Endothelial cell (in vitro differentiated cells): ENCODE results near the gene RAB4A. TPM values are rescaled to one million over a fixed set of nuclear protein-coding genes. Genes with fewer than 3 reads are reported as not detected.

ENCODE experiments used
- DNase-seq: peaks from one replicate; pipeline ENCODE4 v3.0.0; 2021; ENCODE audit warnings: low spot score
- H3K27ac Mint-ChIP-seq: one replicate; pipeline ENCODE4 v1.8.0; 2021; ENCODE audit warnings: mixed read lengths, inconsistent platforms; ENCODE audit not compliant: unreplicated experiment
- H3K27me3 Mint-ChIP-seq: one replicate; pipeline ENCODE4 v1.8.0; 2021; ENCODE audit warnings: mild to moderate bottlenecking, moderate library complexity, mixed read lengths, inconsistent platforms; ENCODE audit not compliant: unreplicated experiment
- H3K36me3 Mint-ChIP-seq: one replicate; pipeline ENCODE4 v1.8.0; 2021; ENCODE audit warnings: mild to moderate bottlenecking, low read depth, mixed read lengths, inconsistent platforms; ENCODE audit not compliant: unreplicated experiment
- H3K4me1 Mint-ChIP-seq: one replicate; pipeline ENCODE4 v1.8.0; 2021; ENCODE audit warnings: mild to moderate bottlenecking, mixed read lengths, inconsistent platforms; ENCODE audit not compliant: unreplicated experiment
- H3K4me3 Mint-ChIP-seq: one replicate; pipeline ENCODE4 v1.8.0; 2021; ENCODE audit warnings: mild to moderate bottlenecking, mixed read lengths, inconsistent platforms; ENCODE audit not compliant: unreplicated experiment
- H3K9me3 Mint-ChIP-seq: one replicate; pipeline ENCODE4 v1.8.0; 2021; ENCODE audit warnings: mixed read lengths, inconsistent platforms; ENCODE audit not compliant: unreplicated experiment
- total RNA-seq: library from RNA; stranded (reverse); fragmentation: NEBNext Ultra II Directional; extraction: Animal tissue kit (Norgen Biotek cat#: 25700); gene quantifications from one replicate; pipeline ENCODE4 v1.2.1, GENCODE V29; 2021; ENCODE audit not compliant: unreplicated experiment
- TF ChIP-seq, protein P1 (sequence below): fragments of 200-600 bp; sonication (generic); IDR thresholded peaks from one replicate; pipeline ENCODE4 v1.5.0; 2021; ENCODE audit warnings: antibody characterized with exemption; ENCODE audit not compliant: unreplicated experiment

Gene RAB4A
- total RNA-seq, 1 donor from 2014 or later: 80.4 TPM

DNA sequence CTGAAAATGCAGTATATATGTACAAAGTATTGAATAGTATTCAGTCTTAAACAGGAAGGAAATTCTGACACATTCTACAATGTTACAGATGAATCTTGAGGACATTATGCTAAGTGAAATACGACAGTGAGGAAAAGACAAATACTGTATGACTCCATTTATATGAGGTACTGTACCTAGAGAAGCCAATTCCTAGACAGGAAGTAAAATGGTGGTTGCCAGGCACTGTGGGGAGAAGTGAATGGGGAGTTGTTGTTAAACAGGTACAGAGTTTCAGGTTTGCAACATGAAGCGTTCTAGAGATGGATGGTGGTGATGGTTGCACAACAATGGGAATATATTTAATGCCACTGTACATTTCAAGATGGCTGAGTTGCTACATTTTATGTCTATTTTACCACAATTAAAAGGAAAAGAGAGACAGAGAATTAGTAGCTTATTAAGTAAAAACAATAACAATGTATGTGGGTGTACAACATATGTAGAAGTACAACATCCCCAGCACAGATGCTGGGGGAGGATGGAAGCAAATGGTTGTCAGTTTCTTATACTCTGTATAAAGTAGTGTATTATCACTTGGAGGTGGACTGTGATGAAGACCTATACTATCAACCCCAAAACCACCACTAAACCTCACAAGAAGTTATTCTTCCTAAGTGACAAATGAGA is 3.9 kb upstream of the RAB4A start:
- H3K27ac Mint-ChIP-seq: no peak overlapping the region
- DNase-seq: no peak
- H3K36me3 Mint-ChIP-seq: peaks cover 6% of the 10 kb centered on the region
- no peaks in the 10 kb centered on the region for H3K9me3 Mint-ChIP-seq
- H3K4me3 Mint-ChIP-seq: no peak overlapping the region
- TF ChIP-seq, protein P1, sequence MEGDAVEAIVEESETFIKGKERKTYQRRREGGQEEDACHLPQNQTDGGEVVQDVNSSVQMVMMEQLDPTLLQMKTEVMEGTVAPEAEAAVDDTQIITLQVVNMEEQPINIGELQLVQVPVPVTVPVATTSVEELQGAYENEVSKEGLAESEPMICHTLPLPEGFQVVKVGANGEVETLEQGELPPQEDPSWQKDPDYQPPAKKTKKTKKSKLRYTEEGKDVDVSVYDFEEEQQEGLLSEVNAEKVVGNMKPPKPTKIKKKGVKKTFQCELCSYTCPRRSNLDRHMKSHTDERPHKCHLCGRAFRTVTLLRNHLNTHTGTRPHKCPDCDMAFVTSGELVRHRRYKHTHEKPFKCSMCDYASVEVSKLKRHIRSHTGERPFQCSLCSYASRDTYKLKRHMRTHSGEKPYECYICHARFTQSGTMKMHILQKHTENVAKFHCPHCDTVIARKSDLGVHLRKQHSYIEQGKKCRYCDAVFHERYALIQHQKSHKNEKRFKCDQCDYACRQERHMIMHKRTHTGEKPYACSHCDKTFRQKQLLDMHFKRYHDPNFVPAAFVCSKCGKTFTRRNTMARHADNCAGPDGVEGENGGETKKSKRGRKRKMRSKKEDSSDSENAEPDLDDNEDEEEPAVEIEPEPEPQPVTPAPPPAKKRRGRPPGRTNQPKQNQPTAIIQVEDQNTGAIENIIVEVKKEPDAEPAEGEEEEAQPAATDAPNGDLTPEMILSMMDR: no peak
- H3K4me1 Mint-ChIP-seq: peaks cover 3% of the 10 kb centered on the region
- H3K27me3 Mint-ChIP-seq: peaks cover 6% of the 10 kb centered on the region

DNA sequence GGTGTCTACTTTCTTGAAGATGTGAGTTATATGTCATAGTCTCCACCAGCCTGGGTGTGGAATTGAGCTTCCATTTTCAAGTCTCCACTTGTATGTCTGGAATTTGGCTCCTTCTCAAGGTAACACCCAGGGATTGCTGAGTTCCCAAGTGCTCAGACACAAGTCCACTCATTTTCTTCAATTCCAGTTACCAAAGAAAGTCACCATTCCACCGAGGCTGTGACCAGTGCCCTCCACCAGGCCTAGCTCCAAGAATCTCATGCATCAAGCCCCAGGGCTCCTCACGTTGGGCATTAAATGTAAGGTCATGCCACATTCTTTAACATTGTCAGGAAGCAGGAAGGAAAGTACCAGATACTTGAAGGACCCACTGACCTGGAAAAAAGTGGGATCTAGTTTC is 2.4 kb upstream of the RAB4A start:
- TF ChIP-seq, protein P1: no peak
- no peak overlapping the region for H3K4me3 Mint-ChIP-seq
- H3K9me3 Mint-ChIP-seq: no peaks in the 10 kb centered on the region
- H3K4me1 Mint-ChIP-seq: peaks cover 15% of the 10 kb centered on the region
- DNase-seq: no peak
- H3K27ac Mint-ChIP-seq: no peak overlapping the region
- H3K27me3 Mint-ChIP-seq: peaks cover 8% of the 10 kb centered on the region
- peaks cover 10% of the 10 kb centered on the region for H3K36me3 Mint-ChIP-seq

DNA sequence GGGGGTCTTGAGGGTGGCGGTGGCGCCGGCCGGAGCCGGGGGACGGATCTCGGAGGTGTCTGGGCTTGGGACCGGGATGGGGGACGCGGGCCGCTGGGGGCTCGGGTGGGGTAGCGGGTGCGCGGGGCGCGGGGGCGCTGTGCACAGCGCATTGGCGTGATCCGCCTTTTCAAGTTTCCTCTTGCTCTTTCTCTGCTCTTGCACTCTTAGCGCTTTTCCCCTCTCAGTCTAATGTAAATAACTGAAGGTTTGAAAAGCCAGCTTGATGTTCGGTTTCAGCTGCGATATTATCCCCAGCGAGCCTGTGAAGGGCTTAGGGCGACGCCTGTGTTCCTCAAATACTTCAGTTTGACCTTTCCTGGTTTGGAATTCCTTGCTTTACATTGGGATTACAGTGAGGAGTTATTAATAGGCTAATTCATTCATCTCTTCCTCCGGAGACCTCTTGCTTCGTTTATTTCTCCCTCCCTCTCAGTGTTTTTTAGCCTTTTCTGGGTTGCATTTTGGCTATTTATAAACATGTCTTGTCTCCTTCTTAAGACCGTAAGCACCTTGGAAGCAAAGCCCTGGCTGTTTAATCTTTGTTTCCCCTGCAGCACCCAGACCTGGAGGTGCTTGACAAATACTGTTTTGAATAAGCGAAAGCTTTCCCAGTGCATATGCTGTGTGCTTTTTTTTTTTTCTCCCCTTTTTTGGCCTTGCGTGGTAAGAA is 693 bp downstream of the RAB4A start:
- DNase-seq: no peak
- peaks cover 5% of the 10 kb centered on the region for H3K27me3 Mint-ChIP-seq
- peaks cover 10% of the 10 kb centered on the region for H3K36me3 Mint-ChIP-seq
- H3K27ac Mint-ChIP-seq: no peak overlapping the region
- peak overlapping the region; percentile 97 for H3K4me3 Mint-ChIP-seq
- TF ChIP-seq, protein P1: no peak
- H3K9me3 Mint-ChIP-seq: no peaks in the 10 kb centered on the region
- peaks cover 23% of the 10 kb centered on the region for H3K4me1 Mint-ChIP-seq

DNA sequence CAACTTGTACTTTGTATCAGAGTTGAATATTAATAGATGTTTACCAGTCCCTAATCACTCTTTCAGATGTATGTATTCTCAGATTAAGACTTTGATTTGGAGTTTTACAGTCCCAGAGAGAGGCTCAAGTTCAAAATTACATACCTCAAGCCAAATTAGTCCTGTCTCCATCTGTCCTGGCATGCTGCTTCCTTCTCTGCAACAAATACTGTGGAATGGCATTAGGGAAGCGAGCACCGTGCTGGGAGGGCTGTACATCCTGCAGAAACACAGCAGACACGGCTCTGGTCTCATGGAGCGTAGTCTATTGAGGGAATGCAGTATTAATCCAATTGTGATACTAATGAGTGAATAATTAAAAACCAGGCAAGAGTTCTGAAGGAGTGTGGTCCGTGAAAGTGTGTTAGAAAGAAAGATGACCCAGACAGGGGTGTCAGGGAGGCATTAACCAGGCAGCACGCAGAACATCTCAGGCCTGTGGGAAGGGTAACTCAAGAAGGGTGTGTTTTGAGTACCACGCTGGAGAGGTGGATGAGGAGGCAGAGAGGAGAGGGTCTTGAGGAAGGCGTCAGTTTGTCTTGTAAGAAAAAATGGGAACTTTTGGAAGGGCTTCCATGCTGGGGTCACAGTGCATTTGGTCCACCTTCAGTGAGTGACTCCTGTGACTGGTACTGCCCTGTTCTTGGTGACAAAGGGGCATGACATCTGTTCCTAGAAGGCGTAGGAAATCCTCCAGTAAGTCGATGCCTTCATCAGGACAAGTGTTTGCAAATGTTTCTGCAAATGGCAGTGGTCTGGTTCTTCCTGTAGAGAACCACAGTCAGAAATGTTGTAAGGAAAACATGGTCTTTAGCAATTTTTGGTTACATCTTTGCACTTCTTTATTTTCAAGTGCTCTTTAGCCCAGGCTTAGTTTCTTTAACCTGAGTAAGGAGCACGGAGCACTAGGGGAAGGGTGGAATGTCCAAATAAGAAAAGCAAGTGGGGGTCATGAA is 1.6 kb downstream of the RAB4A start:
- H3K27ac Mint-ChIP-seq: no peak overlapping the region
- peaks cover 5% of the 10 kb centered on the region for H3K27me3 Mint-ChIP-seq
- H3K4me3 Mint-ChIP-seq: peak overlapping the region; percentile 97

More for the DNA sequence above, 1.6 kb downstream of the RAB4A start:
- peaks cover 23% of the 10 kb centered on the region for H3K4me1 Mint-ChIP-seq
- H3K36me3 Mint-ChIP-seq: peaks cover 10% of the 10 kb centered on the region
- TF ChIP-seq, protein P1: no peak
- H3K9me3 Mint-ChIP-seq: no peaks in the 10 kb centered on the region
- DNase-seq: no peak
